Keratinocyte (primary cell): Measurements from ENCODE around the gene WDR27. TPM values are rescaled to one million over a fixed set of nuclear protein-coding genes. Genes with fewer than 3 reads are reported as not detected.

Source experiments
- DNase-seq: peaks from one replicate; pipeline ENCODE4 v3.0.0-alpha.2; 2011; ENCODE audit warnings: low read depth, missing footprints, low spot score
- FAIRE-seq: peaks from 2 replicates; lab custom pipeline; 2011; peaks lifted over from hg19 to GRCh38; lab: Jason Lieb, UNC
- H2AFZ ChIP-seq: 2 replicates; pipeline ENCODE4 v1.6.0; 2012; ENCODE audit warnings: low read length, control low read depth, inconsistent platforms; ENCODE audit not compliant: control insufficient read depth
- H3K27ac ChIP-seq: 2 replicates; pipeline ENCODE4 v1.5.1; 2011; ENCODE audit warnings: low read length; ENCODE audit not compliant: control insufficient read depth, insufficient read depth
- H3K27me3 ChIP-seq: 3 replicates; pipeline ENCODE4 v1.6.0; 2011; ENCODE audit warnings: low read length; ENCODE audit not compliant: control insufficient read depth, insufficient read depth; ENCODE audit errors: extremely low read depth
- H3K36me3 ChIP-seq, 2 experiments: 2 replicates in 1 of 2; 3 replicates in 1 of 2; pipeline ENCODE4 v1.5.1; 2011; ENCODE audit warnings: low read length in 2 of 2, mild to moderate bottlenecking in 1 of 2; ENCODE audit not compliant: control insufficient read depth in 2 of 2, insufficient read depth in 2 of 2; ENCODE audit errors: extremely low read depth in 1 of 2
- H3K4me1 ChIP-seq: 3 replicates; pipeline ENCODE4 v1.5.1; 2011; ENCODE audit warnings: low read length; ENCODE audit not compliant: control insufficient read depth, insufficient read depth; ENCODE audit errors: extremely low read depth
- H3K4me2 ChIP-seq: 3 replicates; pipeline ENCODE4 v1.6.0; 2011; ENCODE audit warnings: low read depth, low read length; ENCODE audit not compliant: control insufficient read depth, insufficient read depth; ENCODE audit errors: extremely low read depth
- H3K4me3 ChIP-seq, 3 experiments: fragments of 200-600 bp in 1 of 3; sonication (generic) in 1 of 3; 2 replicates in 2 of 3; 3 replicates in 1 of 3; pipeline ENCODE4 v1.5.1; 2011 to 2016; ENCODE audit warnings: low read length in 3 of 3, mild to moderate bottlenecking in 3 of 3, control low read depth in 2 of 3, inconsistent platforms in 1 of 3, low read depth in 1 of 3, mixed read lengths in 1 of 3, mixed run types in 1 of 3, moderate library complexity in 1 of 3; ENCODE audit not compliant: control insufficient read depth in 2 of 3, insufficient read depth in 2 of 3; ENCODE audit errors: extremely low read depth in 1 of 3
- H3K79me2 ChIP-seq: 2 replicates; pipeline ENCODE4 v1.6.0; 2012; ENCODE audit warnings: low read length; ENCODE audit not compliant: control insufficient read depth, insufficient read depth
- H3K9ac ChIP-seq: 3 replicates; pipeline ENCODE4 v1.6.0; 2011; ENCODE audit warnings: low read length; ENCODE audit not compliant: control insufficient read depth, insufficient read depth; ENCODE audit errors: extremely low read depth
- H3K9me1 ChIP-seq: 3 replicates; pipeline ENCODE4 v1.6.0; 2011; ENCODE audit warnings: low read length; ENCODE audit not compliant: control insufficient read depth, insufficient read depth; ENCODE audit errors: extremely low read depth
- H3K9me3 ChIP-seq: 2 replicates; pipeline ENCODE4 v1.5.1; 2012; ENCODE audit warnings: low read depth, low read length; ENCODE audit not compliant: control insufficient read depth
- H4K20me1 ChIP-seq: 3 replicates; pipeline ENCODE4 v1.6.0; 2011; ENCODE audit warnings: low read length; ENCODE audit not compliant: control insufficient read depth, insufficient read depth; ENCODE audit errors: extremely low read depth
- EZH2 ChIP-seq: IDR thresholded peaks from one replicate; pipeline ENCODE4 v1.6.1; 2012; ENCODE audit warnings: inconsistent platforms, mild to moderate bottlenecking, low read length, moderate library complexity
- dilution Hi-C: fragments of 300-500 bp; cut with MboI; formaldehyde crosslinking; loops from one replicate; pipeline ENCODE4 v1.7.0; 2020; ENCODE audit warnings: low sequenced_read_pairs; ENCODE audit not compliant: extremely low pct_ligation_motif_present
- polyA plus RNA-seq, 5 experiments: library from polyadenylated mRNA; depleted of rRNA in 3 of 5; stranded (reverse) in 3 of 5; stranded (forward) in 1 of 5; unstranded in 1 of 5; fragments of >200 nt; gene quantifications; 1 replicate in 1 of 5; 2 replicates in 3 of 5; 3 replicates in 1 of 5; pipeline versions ENCODE4 v1.2.1 to v1.2.3, GENCODE V29; 2011 to 2012; ENCODE audit warnings: missing spikeins in 2 of 5, low read depth in 1 of 5, low replicate concordance in 1 of 5
- TF ChIP-seq, protein P1 (sequence below), 3 experiments: IDR thresholded peaks in 1 of 3; conservative IDR thresholded peaks in 1 of 3; optimal IDR thresholded peaks in 1 of 3; 2 replicates in 2 of 3; 3 replicates in 1 of 3; pipeline versions ENCODE3 to v1.5.1; 2011; ENCODE audit warnings: low read length in 3 of 3, mild to moderate bottlenecking in 3 of 3, moderate library complexity in 2 of 3, control low read depth in 1 of 3, inconsistent platforms in 1 of 3; ENCODE audit not compliant: insufficient read depth in 2 of 3; ENCODE audit errors: extremely low read depth in 1 of 3

The WDR27 gene
- polyA plus RNA-seq, 1 donor (not counting 4 experiments of a cell fraction or from before 2014, with no cell fraction given), result 17.8 TPM

DNA sequence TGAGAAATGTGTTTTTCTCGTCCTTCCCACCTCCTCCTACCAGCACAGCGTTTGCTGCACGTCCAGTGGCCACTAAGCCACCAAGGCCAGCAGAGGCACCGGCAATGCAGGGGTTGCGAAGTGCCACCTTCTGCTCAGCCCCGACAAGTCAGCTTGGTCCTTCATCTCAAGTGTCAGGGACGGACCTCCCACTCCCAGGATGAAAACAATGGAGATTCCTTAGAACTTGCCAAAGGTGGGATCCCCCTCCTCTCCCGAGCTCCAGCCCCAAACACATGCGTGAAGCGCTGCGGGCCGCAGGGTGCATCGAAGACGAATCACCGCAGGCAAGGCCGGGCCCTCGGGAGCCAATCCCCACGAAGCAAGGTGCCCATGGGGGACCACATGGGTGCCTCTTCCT lies 60.8 kb downstream of the WDR27 start:
- no peaks in the 10 kb centered on the region for H3K4me1 ChIP-seq
- H3K27ac ChIP-seq, result no peak overlapping the region
- no peak overlapping the region for H3K4me2 ChIP-seq
- H3K36me3 ChIP-seq, result no peaks in the 10 kb centered on the region
- H3K4me3 ChIP-seq, result no peak overlapping the region
- no peaks in the 10 kb centered on the region for H3K27me3 ChIP-seq
- DNase-seq (no peak), FAIRE-seq (no peak)
- no peaks in the 10 kb centered on the region for H3K79me2 ChIP-seq
- H3K9me1 ChIP-seq, result no peaks in the 10 kb centered on the region
- H2AFZ ChIP-seq, result no peak overlapping the region
- H4K20me1 ChIP-seq, result no peaks in the 10 kb centered on the region
- no peak overlapping the region for H3K9ac ChIP-seq
- TF ChIP-seq EZH2, result no peak
- TF ChIP-seq, protein P1, sequence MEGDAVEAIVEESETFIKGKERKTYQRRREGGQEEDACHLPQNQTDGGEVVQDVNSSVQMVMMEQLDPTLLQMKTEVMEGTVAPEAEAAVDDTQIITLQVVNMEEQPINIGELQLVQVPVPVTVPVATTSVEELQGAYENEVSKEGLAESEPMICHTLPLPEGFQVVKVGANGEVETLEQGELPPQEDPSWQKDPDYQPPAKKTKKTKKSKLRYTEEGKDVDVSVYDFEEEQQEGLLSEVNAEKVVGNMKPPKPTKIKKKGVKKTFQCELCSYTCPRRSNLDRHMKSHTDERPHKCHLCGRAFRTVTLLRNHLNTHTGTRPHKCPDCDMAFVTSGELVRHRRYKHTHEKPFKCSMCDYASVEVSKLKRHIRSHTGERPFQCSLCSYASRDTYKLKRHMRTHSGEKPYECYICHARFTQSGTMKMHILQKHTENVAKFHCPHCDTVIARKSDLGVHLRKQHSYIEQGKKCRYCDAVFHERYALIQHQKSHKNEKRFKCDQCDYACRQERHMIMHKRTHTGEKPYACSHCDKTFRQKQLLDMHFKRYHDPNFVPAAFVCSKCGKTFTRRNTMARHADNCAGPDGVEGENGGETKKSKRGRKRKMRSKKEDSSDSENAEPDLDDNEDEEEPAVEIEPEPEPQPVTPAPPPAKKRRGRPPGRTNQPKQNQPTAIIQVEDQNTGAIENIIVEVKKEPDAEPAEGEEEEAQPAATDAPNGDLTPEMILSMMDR (optimal IDR thresholded peaks at IDR 0.05 in 1 of 3, IDR thresholded peaks at IDR 0.05 in 1 of 3, conservative IDR thresholded peaks at IDR 0.05 in 1 of 3; ENCODE audit: extremely low read depth in 1 of 3, insufficient read depth in 2 of 3, low read length in 3 of 3), result no peak
- dilution Hi-C loops, result no loop called here
- H3K9me3 ChIP-seq, result no peaks in the 10 kb centered on the region

DNA sequence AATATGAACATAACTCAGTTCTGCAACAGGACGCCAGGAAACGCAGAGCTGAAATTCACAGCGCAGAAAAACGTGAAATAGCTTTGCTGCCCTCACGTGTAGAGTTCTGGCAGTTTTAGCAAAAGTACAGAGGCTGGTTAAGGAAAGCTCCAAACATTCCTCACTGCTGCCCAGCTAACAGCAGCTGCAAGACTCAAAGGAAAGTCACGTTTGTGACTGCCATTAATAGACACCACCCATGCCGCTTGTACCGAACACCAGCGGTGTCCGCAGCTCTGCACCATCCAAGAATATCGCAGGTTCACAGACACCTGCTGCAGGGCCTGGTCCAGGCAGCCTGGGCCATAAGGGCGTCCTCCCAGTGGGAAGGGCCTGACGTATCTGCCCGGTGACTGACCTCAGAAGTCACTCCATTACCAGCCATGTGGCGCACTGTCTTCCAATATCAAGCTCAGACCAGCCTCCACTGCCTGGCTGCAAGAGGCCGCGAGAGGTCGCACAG lies 61.4 kb downstream of the WDR27 start:
- no peak overlapping the region for H3K9ac ChIP-seq
- H3K9me1 ChIP-seq, result no peaks in the 10 kb centered on the region
- no peaks in the 10 kb centered on the region for H3K27me3 ChIP-seq
- no peak overlapping the region for H3K4me2 ChIP-seq
- H3K4me1 ChIP-seq, result no peaks in the 10 kb centered on the region
- no peaks in the 10 kb centered on the region for H3K79me2 ChIP-seq
- no peaks in the 10 kb centered on the region for H3K9me3 ChIP-seq
- TF ChIP-seq, protein P1 (optimal IDR thresholded peaks at IDR 0.05 in 1 of 3, IDR thresholded peaks at IDR 0.05 in 1 of 3, conservative IDR thresholded peaks at IDR 0.05 in 1 of 3; ENCODE audit: extremely low read depth in 1 of 3, insufficient read depth in 2 of 3, low read length in 3 of 3), result no peak
- TF ChIP-seq EZH2, result no peak
- FAIRE-seq, result no peak
- no peak overlapping the region for H2AFZ ChIP-seq
- dilution Hi-C loops, result no loop called here
- no peaks in the 10 kb centered on the region for H3K36me3 ChIP-seq
- no peak overlapping the region for H3K27ac ChIP-seq
- no peak overlapping the region for H3K4me3 ChIP-seq
- no peak for DNase-seq
- H4K20me1 ChIP-seq, result no peaks in the 10 kb centered on the region
